NCI-H2227 (cell line): ENCODE measurements around the gene DUSP16.
A peak's percentile ranks its signal among the peaks of the same experiment; 100 is the strongest.
"Not testable (repeated sequence)": the region's sequence is repeated elsewhere in the genome, so short reads cannot be mapped to it uniquely, and the experiment has no call there.

Experiments
- DNase-seq: peaks from one replicate; lab custom pipeline; 2025; ENCODE audit not compliant: unreplicated experiment; lab: John Stamatoyannopoulos, UW

Gene DUSP16

DNA sequence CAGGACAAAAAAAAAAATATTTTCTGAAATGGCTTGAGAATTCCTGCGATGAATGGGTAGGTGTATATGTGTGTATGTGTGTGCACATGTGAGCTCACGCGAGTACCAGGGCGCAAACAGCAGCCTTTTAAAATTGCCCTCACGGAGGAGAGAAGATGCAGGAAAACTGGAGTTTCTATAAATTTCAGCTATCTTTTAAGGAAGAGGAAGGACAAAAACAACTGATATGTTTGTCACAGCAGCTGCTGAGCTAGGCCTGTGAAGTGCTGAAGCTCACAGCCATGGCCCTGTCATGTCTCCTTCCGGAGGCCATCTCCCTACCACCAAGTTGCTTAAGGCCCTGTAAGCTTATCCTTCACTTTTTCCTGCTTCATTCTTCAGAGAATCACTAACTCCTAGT is 40.8 kb downstream of the DUSP16 start:
- DNase-seq, result peak; percentile 23

DNA sequence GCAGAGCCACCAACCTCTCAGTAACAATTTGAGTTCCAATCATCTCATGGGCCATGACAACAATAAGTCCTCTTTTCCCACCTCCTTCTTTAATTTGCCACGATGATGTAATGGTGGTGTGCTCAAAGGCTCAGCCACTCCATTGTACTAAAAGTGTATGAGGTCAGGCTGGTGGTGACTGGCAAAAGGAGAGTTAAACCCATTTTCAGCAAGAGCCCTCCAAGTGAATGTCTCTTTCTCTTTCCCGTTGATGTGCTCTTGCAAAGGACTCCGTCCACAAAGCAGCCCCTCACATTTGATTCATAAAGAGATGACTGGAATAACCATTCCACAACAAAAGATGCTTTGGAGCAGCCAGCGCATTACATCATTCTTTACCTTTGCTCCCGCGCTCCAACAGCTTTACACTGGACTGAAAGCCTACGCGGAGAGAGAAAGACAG is 41.6 kb downstream of the DUSP16 start:
- DNase-seq, result peak; percentile 66

DNA sequence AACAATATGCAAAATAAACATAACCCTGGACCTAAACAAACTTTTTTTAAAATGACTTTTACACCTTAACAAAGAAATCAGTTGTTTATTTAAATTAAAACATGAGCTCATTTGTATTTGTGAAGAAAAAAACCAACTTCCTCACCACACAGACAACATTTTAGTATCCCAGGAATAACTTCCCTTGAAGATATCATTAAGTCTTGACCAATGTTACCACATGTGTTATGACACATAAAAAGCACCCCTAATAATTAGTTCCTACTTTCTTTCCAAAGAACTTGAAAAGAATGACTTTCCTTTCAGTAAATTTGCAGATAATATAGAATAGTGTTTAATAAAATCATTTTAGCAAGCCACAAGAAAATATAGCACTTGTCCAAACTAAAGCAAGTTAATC is 42.4 kb downstream of the DUSP16 start:
- no peak for DNase-seq

DNA sequence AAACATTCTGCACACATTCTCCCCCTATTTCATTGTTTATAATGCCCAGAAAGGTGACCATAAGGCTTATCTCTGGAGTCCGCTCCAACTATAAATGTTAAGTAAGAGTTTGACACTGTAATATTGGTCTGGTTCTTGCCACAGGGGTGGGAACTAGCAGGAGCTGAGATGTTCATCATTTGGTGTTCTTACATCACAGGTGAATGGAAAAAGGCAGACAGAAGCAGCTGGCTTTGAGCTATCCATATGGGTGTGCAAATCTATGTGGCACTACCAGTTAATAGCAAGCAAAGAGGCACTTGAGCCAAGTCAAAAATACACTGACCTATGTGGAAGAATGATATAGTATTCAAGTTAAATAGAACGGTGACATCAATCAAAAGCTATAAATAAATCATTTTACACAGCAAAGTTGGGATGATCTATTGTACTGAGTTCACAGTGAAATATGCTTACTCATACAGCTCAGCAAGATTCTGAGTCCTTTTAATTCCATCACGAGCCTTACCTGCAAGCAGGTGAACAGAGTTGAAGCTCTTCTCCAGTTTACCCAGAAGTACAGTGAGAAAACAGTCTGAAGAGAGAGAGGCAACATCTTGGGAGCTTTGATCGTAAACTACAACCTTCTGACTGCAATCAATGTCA is 43.2 kb downstream of the DUSP16 start:
- no peak for DNase-seq

DNA sequence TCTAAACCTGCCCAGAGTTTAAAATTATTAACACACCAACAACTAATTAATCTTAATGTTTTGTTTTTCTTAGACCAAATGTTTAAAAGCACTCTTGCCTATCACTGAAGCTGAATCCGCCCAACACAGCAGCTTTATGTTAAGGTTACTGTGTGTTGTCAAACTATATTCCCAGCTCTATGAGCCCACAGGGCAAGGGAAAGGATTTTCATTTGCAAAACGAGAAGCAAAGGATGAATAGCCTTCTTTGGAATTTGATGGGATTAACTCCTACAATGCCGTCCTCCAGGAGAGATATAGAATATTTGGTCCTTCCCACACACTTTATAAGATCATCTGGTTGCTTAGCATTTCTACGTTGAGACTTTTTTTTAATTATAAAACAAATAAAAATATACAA is 43.7 kb downstream of the DUSP16 start:
- DNase-seq, result no peak

DNA sequence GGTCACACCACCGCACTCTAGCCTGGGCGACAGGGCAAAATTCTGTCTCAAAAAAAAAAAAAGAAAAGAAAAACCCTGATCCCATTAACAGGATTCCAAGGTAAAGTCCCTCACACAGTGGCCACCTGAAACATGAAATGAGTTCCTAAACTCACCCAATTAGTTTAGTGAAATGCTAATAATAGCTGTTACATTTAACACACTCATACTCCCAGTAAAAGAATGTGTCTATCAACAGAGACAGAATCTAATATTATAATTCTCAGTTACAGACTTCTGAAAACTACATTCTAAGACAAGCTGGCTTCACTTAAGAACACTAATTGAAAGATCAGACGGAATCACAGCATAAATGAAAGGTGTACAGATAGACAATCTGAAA is 44.2 kb downstream of the DUSP16 start:
- DNase-seq, result no peak

DNA sequence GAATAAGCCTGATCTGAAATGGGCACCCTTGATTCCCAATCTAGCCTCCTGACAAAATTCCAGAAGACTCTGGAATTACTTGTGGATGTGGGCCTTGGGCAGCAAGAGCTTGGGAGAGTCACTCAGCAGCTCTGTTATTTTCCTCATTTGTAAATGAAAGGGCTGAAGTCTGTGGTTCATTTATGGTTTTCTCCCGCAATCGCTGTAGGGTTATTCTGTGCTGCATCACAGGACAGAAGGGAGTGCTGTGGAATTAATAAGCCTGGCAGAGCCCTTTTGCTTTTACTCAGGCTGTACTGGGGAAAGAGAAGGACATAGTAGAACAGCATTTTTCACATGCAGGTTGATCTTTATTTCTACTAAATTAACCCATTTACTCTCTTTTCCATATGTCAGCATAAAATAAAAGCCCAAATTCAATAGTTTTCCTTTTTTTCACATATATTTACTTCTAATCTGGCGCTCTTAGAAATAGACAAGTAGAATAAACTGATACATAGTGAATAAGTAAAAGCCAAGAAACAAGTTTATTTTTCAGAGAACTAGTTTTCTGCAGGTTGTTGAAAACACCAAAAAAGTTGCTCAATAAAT is 49.2 kb downstream of the DUSP16 start:
- DNase-seq, result no peak

DNA sequence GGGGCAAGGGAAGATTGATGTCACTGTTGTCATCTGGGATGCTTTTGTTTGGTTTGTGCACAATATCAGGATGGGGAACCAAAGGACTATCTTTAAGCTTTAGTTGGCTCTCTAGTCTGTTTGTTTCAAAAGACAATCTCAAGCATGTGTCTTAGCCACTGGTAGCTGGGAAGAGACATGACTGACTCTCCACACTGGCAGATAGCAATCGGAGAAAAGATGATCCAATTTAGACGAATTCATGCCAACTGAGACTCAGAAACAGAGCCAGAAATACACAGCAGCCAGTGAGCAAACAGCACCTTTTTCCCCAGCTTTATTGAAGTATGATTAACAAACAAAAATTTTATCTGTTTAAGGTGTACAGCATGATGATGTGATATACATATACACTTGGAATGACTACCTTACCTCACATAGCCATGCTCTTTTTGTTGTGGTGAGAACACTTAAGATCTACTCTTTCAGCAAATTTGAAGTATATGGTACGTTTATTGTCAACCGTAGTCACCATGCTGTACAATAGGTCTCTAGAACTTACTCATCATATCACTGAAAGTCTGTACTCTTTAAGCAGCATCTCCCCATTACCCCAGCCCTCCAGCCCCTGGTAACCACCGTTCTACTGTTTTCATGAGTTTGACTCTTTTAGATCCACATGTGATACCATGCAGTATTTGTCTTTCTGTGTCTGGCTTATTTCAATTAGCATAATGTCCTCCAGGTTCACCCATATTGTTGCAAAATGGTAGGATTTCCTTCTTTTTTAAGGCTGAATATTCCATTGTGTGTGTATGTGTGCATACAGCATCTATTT is 50.6 kb downstream of the DUSP16 start:
- DNase-seq, result no peak

DNA sequence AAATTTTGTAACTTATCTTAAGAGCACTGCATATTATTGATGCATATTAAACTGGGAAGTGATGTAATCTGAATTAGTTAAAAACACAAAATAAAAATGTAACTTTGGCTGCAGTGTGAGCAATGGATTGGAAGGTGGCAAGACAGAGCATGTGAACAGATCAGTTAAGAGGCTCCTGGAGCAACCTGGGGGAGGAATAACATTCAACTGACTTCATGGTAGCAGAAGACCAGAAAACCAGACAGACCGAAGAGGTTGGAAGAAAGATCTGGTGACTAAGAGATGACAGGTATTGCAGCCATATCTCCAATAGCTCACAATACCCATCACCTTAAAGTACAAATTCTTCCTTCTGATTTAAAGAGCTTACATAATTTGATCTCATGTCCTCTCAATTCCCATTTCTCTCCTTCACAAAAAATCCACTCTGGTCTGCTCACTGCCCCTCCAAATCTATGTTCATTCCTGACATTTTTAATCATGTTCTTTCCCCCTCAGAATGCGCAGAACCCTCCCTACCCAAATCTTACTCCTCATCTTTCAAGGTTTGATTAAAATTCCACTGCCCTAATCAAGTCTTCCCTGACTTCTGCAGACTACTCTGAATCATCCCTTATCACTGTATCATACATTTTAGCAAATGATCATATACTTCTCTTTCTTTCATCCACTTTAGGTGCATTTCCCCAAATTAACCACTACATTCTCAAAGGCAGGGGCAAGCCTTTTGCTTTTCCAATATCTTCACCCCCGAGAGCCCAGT is 51.5 kb downstream of the DUSP16 start:
- no peak for DNase-seq

DNA sequence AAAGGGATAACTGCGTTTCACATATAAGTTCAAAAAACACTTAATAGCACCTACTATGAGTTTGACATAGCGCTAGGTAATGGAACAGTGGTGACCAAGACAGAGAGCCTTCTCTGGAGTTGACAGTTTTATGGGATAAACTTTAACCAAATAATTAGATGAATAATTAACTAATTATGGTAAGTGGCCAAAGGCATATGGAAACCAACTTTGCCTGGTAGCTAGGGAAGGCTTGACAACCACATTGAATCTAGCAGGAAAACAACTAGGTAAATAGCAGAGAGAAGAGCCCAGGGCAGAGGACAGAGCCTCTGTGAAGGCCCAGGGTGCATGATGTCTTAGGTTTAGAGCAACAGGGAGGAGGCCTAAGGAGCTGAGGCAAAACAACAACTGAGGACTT is 52.1 kb downstream of the DUSP16 start:
- DNase-seq, result no peak

DNA sequence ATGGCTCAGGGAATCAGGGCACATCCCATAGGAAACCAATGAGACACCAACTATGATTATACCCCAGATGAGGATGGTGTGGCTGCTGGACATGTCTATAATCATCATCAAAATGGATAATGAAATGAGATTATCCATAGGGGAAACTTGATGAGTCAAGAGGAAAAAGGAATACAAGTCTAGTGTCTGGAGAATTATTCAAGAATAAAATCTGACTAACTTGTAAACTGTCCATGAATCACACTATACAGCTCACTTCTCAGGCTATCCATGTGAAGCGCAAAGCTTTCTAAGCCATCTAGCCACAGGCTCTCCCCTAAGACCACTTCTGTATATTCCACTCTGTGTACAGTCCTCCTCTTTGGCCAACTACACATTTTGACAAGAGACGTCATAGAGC is 52.5 kb downstream of the DUSP16 start:
- DNase-seq, result no peak

DNA sequence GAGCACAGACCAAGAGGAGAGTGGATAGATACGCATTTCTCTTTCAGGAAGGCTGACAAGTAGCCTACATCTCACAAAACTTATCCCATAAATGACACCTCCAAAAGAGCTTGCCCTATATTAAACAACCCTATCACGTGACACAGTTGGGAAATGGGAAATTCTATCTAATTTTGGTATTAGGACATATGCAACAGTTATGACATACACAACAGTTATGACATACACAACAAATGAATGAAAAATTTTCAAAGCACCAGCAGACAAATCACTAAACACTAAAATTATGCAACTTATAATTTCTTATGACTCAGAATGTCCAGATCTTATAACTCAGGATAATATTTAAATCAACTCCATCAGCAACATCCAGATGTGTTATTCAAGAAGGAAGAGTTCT is 54.1 kb downstream of the DUSP16 start:
- DNase-seq, result no peak

DNA sequence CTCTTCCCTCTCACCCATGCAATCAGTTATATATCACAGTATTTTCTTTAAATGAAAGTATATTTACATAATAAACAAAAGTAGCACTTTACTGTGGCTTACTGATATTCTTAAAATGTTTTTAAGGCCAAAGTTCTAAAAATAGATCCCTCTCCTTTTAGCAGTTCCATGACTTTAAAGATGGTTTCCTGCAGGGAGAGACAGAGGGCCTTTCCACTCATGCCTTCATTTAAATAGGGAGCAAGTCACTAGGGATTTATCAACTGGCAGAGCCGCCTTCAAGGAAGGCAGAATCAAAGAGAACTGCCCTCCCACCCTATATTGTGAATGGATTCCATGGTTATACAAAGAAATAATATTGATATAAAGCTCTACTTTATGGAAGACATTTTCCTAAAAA is 55.5 kb downstream of the DUSP16 start:
- DNase-seq, result no peak

DNA sequence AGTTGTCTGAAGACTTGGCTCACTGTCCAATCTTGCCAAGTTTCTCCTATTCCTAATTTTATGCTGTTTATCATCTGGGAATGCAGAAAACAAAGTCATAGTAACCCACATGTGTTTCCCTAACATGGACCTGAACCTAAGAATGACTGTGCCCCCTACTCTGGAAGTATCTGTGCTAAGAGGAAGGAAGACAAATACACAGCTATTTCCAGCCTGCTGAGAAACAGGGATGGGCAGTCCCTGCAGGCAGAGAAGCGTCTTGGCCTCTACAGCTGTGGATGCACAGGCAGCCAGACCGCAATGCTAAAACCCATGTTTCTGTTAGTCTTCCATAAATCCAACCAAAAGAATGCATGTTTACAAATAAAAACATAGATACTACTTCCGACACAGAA is 56.2 kb downstream of the DUSP16 start:
- DNase-seq, result no peak

DNA sequence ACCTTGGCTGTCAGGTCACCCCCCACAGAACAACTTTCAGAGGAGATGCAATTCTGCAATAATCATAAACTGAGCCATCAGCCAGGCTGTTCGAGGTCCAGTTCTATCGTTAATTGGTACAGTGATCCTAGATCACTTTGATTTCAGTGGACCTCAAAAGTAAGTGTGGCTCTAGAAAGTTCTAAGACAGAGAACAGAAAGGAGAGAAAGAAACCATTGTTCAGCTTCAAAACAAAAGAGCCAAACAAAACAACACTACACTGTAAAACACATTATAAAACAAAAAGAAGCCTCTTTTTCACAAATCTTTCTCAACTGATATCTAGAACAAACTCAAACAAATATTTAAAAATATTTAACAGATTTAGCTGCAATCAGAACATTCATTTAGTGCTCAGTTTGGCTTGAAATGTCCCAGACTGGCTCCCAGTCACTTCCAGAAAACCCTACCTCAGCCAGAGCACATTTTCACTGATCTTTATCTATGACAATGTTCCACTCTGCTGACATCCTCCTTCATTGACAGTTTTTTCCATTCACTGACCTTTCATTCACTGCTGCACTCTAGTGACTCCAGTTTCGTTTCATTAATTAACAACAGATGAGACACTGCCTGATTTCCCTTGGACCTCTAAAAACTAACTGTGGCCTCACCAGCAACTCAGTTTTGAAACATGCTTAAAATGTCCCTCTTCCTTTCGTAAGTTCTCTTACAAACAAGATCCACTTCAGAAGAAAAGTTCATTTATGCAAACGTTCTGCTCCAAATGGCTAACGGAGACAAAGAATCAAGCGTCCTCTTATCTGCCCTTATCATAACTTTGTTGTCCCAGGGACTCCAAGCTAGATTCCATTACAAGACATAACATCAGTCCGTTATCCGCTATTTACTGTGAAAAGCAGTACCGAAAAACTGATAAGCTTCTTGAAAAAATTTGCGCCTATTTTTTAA is 56.8 kb downstream of the DUSP16 start:
- no peak for DNase-seq

DNA sequence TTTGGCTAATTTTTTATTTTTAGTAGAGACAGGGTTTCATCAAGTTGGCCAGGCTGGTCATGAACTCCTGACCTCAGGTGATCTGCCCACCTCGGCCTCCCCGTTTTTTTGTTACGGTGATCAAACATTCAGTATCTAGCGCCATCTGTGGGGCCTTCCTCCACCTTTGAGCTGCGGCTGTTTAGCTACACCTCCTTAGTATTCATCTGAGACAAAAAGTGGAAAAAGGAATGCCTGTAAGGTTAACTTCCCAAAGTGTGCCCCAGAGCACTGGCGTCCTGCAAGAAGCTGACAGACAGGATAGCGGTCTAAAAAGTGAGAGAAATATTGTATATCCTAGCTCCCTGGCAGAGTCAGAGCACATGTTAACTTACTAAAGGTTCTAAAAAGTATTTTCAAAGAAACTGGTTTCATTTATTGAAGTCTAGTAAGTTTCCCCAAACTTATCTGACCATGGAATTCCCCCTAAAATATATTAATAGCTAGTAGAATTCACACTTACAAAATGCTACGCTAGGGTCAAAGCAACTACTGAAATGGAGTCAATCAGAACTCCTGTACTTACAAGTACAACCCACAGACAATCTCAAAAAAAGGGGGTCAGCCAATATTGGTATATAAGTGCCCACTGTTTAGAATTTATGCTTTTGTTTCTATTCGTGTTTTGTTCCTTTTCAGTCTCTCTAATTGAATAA is 59.1 kb downstream of the DUSP16 start:
- DNase-seq, result no peak

DNA sequence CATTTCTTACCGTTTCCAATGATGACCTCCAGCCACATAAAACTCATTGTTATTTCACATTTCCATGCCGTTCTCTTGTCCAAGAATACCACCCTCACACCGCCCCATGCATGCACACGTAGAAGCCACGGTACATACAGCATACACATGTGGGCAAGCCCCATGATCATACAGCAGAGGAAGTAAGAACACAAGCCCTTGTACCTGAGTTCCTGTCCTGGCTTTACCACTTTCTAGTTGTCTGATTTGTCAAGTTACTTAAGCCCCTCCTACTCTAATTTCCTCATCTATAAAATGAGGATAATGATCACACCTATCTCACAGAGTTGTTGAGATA is 59.9 kb downstream of the DUSP16 start:
- no peak for DNase-seq

DNA sequence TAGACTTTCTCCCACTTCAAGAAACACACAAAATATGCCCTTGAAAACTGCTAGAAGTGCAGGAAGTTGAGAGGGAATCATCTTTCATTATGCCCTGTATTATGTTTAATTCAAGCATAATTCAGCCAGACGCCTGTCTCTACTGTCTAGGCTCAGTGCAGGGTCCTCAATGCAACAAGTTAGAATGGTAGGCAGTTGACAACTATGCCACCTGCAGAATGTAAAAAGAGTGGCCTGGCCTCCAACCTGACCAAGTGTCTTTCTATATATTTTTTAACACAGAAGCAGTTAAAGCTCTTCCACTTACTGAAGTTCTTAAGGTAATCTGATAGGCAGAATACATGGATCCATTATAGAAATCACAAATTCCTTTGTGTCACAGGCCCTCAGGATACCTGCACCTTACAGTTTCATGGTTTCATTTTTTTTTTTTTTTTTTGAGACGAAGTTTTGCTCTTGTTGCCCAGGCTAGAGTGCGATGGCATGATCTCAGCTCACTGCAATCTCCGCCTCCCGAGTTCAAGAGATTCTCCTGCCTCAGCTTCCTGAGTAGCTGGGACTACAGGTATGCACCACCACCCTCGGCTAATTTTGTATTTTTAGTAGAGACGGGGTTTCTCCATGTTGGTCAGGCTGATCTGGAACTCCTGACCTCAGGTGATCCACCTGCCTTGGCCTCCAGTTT is 60.4 kb downstream of the DUSP16 start:
- DNase-seq, result not testable (repeated sequence)

DNA sequence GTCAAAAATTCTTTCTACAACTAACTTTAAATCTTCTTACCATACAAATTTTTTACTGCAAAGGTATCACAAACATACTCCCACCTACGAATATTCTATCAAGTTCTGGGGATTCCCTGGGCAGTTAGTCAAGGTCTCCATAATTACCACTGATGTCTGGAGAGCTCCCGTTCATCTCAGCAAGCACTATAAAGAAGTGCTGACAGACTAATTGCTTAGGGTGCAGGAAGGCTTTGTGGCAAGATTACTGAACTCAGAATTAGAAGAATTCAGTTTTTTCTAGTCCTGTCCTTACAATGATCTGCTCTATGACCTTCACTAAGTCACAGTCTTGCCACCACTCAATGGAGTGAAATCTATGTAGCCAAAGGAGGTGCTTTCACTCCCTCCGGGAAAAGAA is 61.5 kb downstream of the DUSP16 start:
- peak; percentile 39 for DNase-seq
